ENCODE data around the gene GALNT17.

DNA sequence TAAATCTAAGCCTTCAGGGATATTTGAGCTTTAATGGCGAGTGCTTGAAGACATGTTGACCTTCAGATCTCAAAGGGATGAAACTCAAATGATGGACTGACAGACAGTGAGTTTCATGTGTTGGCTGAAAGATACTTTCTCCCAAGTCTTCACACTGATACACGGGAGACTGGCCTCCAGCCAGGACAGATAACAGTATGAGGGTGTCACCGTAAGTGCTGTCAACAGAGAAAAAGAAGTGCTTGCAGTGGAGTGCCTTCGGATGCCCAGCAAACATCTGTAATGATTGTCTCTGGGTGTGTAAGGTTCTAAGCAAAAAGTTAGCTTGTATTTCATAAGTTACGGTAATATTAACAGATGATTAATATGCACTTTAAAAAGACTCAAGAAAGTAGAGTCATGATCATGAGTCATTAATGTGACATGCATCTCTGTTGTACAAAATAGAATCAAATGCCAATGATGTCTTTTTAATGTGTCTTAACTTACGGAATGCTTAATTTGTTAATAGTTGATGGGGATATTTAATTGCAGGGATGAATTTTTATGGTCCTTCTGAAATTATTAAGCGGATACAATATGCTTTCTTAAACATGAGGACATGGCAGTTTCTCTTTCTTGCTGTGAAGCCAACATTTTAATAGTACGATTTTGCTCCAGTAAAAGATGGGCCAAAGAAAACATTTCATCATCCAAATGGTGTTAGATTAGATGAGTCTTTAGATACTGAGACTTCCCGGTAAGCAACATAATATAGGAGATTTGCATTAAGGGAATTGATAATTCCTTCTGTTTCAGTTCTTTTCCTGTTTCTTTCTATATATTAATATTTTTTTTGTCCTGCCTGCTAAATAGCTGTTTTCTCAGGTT lies 292.5 kb downstream of the GALNT17 start:
- no peak for TF ChIP-seq POLR2A (IDR thresholded peaks at IDR 0.05)
- TF ChIP-seq, protein P1, sequence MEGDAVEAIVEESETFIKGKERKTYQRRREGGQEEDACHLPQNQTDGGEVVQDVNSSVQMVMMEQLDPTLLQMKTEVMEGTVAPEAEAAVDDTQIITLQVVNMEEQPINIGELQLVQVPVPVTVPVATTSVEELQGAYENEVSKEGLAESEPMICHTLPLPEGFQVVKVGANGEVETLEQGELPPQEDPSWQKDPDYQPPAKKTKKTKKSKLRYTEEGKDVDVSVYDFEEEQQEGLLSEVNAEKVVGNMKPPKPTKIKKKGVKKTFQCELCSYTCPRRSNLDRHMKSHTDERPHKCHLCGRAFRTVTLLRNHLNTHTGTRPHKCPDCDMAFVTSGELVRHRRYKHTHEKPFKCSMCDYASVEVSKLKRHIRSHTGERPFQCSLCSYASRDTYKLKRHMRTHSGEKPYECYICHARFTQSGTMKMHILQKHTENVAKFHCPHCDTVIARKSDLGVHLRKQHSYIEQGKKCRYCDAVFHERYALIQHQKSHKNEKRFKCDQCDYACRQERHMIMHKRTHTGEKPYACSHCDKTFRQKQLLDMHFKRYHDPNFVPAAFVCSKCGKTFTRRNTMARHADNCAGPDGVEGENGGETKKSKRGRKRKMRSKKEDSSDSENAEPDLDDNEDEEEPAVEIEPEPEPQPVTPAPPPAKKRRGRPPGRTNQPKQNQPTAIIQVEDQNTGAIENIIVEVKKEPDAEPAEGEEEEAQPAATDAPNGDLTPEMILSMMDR (IDR thresholded peaks at IDR 0.05), result no peak

Measured in heart left ventricle (tissue), 13 donors.